Gastroesophageal sphincter (tissue), 4 donors: ENCODE data around the gene WBP1L. TPM values are rescaled to one million over a fixed set of nuclear protein-coding genes. Genes with fewer than 3 reads are reported as not detected.
A peak's percentile ranks its signal among the peaks of the same experiment; 100 is the strongest.
"Not testable (repeated sequence)": the region's sequence is repeated elsewhere in the genome, so short reads cannot be mapped to it uniquely, and the experiment has no call there.

ENCODE experiments used
- ATAC-seq: fragments of 150-250 bp; one replicate; pipeline ENCODE4 v1.9.1; 2016; ENCODE audit warnings: mild to moderate bottlenecking, moderate library complexity
- H3K27ac ChIP-seq, 4 donors: fragments of 200-600 bp; sonication (generic) in 3 of 4; 1 replicate in 3 of 4; 2 replicates in 1 of 4; pipeline ENCODE4 v1.5.1; 2016 to 2019
- H3K27me3 ChIP-seq: fragments of 200-600 bp; sonication (generic); one replicate; pipeline ENCODE4 v1.5.1; 2019
- H3K36me3 ChIP-seq, 2 donors: fragments of 200-600 bp; sonication (generic); one replicate each; pipeline ENCODE4 v1.5.1; 2019; ENCODE audit warnings: control low read depth in 1 of 2
- H3K4me1 ChIP-seq, 3 donors: fragments of 200-600 bp; sonication (generic); 1 replicate in 2 of 3; 2 replicates in 1 of 3; pipeline ENCODE4 v1.5.1; 2016 to 2019; ENCODE audit warnings: control low read depth in 2 of 3
- H3K4me3 ChIP-seq, 2 donors: fragments of 200-600 bp; sonication (generic); one replicate each; pipeline ENCODE4 v1.5.1; 2019; ENCODE audit warnings: mild to moderate bottlenecking in 1 of 2, moderate library complexity in 1 of 2
- H3K9me3 ChIP-seq, 3 donors: fragments of 200-600 bp; sonication (generic); one replicate each; pipeline ENCODE4 v1.5.1; 2017 to 2019; ENCODE audit warnings: control low read depth in 2 of 3
- EP300 ChIP-seq: sonication (generic); formaldehyde crosslinking; IDR thresholded peaks from one replicate; pipeline ENCODE4 v1.6.1; 2017; ENCODE audit warnings: antibody characterized with exemption, mild to moderate bottlenecking
- POLR2A ChIP-seq, 2 donors: fragments of 450-650 bp; IDR thresholded peaks; one replicate each; pipeline ENCODE4 v1.6.1; 2017; ENCODE audit warnings: antibody characterized with exemption in 2 of 2, mild to moderate bottlenecking in 2 of 2, moderate library complexity in 1 of 2
- POLR2AphosphoS5 ChIP-seq: sonication (generic); formaldehyde crosslinking; IDR thresholded peaks from one replicate; pipeline ENCODE4 v1.6.1; 2017; ENCODE audit warnings: antibody characterized with exemption
- WGBS, 2 donors: methylation state at CpG; one replicate each; pipeline ENCODE4 v1.1.5; 2018; ENCODE audit warnings: low coverage in 1 of 2; 5-methylcytosine and 5-hydroxymethylcytosine counted together
- total RNA-seq, 4 donors: library from RNA; depleted of rRNA; stranded (reverse); fragments of >200 nt; gene quantifications; one replicate each; pipeline ENCODE4 v1.1.0, GENCODE V29; 2016
- TF ChIP-seq, protein P1 (sequence below), 4 experiments: fragments of 200-600 bp in 2 of 4; fragments of 450-650 bp in 2 of 4; sonication (generic) in 1 of 4; IDR thresholded peaks; one replicate each; pipeline ENCODE4 v1.5.1; 2017 to 2019; ENCODE audit warnings: antibody characterized with exemption in 4 of 4, mild to moderate bottlenecking in 2 of 4, moderate library complexity in 2 of 4

WBP1L gene
- total RNA-seq, 4 donors from 2014 or later = 125 to 142 (median 132) TPM

DNA sequence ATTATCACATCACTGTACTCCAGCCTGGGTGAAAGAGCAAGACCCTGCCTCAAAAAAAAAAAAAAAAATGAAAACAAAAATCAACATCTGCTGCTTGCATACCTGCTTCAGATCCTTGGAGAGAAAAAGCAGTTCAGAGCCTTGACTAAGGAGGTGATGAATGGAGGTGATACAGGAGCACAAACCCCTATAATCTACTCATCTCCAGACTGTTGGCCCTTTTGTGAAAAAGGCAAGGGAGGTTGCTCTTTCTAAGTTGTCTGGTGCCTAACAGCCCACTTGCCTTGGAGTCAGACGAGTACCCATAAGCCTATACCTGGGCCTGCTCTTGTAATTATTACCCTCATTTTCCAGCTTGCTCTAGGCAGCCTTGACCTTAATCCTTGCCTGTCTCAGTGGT lies 27.9 kb upstream of the WBP1L start:
- ATAC-seq = no peak
- no peak overlapping the region for H3K4me3 ChIP-seq
- no peaks in the 10 kb centered on the region for H3K9me3 ChIP-seq
- no peak overlapping the region for H3K27ac ChIP-seq
- 86 to 100% methylated on average over 1 of the region's 1 CpG for WGBS, 2 donors
- H3K4me1 ChIP-seq = peaks cover 0 to 50% (median 6%) of the 10 kb centered on the region in 3 donors
- TF ChIP-seq POLR2A (IDR thresholded peaks at IDR 0.05) (no peak), EP300 (no peak), POLR2AphosphoS5 (no peak)
- TF ChIP-seq, protein P1, sequence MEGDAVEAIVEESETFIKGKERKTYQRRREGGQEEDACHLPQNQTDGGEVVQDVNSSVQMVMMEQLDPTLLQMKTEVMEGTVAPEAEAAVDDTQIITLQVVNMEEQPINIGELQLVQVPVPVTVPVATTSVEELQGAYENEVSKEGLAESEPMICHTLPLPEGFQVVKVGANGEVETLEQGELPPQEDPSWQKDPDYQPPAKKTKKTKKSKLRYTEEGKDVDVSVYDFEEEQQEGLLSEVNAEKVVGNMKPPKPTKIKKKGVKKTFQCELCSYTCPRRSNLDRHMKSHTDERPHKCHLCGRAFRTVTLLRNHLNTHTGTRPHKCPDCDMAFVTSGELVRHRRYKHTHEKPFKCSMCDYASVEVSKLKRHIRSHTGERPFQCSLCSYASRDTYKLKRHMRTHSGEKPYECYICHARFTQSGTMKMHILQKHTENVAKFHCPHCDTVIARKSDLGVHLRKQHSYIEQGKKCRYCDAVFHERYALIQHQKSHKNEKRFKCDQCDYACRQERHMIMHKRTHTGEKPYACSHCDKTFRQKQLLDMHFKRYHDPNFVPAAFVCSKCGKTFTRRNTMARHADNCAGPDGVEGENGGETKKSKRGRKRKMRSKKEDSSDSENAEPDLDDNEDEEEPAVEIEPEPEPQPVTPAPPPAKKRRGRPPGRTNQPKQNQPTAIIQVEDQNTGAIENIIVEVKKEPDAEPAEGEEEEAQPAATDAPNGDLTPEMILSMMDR (IDR thresholded peaks at IDR 0.05) = no peak
- no peaks in the 10 kb centered on the region for H3K27me3 ChIP-seq
- no peaks in the 10 kb centered on the region for H3K36me3 ChIP-seq

DNA sequence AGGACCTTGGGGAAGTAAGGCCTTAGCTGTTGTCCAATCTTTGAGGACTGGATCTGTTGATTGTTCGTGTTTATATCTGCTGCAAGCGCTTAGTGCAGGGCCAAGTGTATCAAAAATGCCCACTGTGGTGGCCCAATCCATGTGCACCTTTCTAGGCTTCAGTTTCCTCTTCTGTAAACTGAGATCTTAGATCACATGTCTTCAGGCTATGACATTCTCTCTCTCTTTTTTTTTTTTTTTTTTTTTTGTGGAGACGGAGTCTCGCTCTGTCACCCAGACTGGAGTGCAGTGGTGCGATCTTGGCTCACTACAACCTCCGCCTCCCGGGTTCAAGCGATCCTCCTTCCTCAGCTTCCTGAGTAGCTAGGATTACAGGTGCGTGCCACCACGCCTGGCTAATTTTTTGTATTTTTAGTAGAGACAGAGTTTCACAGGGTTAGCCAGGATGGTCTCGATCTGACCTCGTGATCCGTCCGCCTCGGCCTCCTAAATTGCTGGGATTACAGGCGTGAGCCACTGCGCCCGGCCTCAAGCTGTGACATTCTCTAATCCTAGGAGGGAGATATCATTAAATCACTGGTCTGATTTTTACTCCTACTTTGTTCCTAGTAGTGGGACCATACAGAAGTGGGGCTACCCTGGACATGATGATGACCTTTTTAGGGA lies 26.7 kb upstream of the WBP1L start:
- 85 to 92% methylated on average over 5 to 13 of the region's 18 CpGs for WGBS, 2 donors
- H3K36me3 ChIP-seq, H3K9me3 ChIP-seq, H3K4me3 ChIP-seq, ATAC-seq, H3K27me3 ChIP-seq: not testable (repeated sequence)
- H3K4me1 ChIP-seq = peaks cover 0 to 45% (median 6%) of the 10 kb centered on the region in 3 donors
- peak overlapping the region in 1 of 4 donors; percentile 54 for H3K27ac ChIP-seq

DNA sequence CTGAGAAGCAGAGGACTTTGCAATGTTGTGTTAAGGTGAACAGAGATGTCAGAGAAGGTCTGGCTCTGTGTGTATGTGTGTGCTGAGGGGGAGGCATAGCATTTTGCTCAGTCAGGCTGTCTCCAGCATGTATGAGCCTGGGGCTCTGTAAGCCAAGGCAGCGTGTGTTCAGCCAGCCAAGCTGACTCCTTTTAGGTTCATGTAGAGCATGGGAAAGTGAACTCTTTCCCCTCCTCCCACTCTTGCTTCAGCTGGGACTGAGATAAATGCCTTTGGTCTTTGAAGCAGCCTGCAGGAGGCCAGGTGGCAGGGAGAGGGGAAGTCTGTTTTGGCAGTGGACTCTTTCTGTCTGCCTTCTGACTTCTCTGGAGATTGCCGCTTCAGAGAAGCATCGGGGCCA lies 25.5 kb upstream of the WBP1L start:
- ATAC-seq = no peak
- no peaks in the 10 kb centered on the region for H3K36me3 ChIP-seq
- TF ChIP-seq POLR2A (IDR thresholded peaks at IDR 0.05) (no peak), POLR2AphosphoS5 (no peak), EP300 (no peak)
- TF ChIP-seq, protein P1 (IDR thresholded peaks at IDR 0.05) = no peak
- peaks cover 0 to 33% (median 6%) of the 10 kb centered on the region in 3 donors for H3K4me1 ChIP-seq
- H3K27me3 ChIP-seq = no peaks in the 10 kb centered on the region
- H3K4me3 ChIP-seq = no peak overlapping the region
- peak overlapping the region in 3 of 4 donors; percentile 54 to 57 (median 56) for H3K27ac ChIP-seq
- H3K9me3 ChIP-seq = no peaks in the 10 kb centered on the region
- 43% methylated on average over 2 of the region's 3 CpGs; no CpG with 5 or more reads in 1 of the 2 donors for WGBS, 2 donors

DNA sequence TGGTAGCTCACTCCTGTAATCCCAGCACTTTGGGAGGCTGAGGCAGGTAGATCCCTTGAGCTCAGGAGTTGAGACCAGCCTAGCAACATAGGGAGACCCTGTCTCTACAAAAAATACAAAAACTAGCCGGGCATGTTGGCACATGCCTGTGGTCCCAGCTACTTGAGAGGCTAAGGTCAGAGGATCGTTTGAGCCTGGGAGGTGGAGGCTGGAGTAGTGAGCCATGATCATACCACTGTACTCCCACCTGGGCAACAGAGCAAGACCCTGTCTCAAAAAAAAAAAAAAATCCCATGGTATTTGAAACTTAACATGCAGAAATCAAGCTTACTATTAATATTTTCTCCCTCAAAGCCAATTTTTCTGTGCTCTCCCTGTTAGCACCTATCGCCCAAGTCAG lies 23.4 kb upstream of the WBP1L start:
- ATAC-seq = no peak
- H3K27ac ChIP-seq = no peak overlapping the region
- no peaks in the 10 kb centered on the region for H3K27me3 ChIP-seq
- 83 to 100% methylated on average over 1 to 3 of the region's 3 CpGs for WGBS, 2 donors
- H3K4me3 ChIP-seq = no peak overlapping the region
- TF ChIP-seq EP300 (no peak), POLR2A (IDR thresholded peaks at IDR 0.05) (no peak), POLR2AphosphoS5 (no peak)
- TF ChIP-seq, protein P1 (IDR thresholded peaks at IDR 0.05) = no peak
- peaks cover 0 to 21% (median under 1%) of the 10 kb centered on the region in 3 donors for H3K4me1 ChIP-seq
- H3K9me3 ChIP-seq = no peaks in the 10 kb centered on the region
- H3K36me3 ChIP-seq = no peaks in the 10 kb centered on the region

DNA sequence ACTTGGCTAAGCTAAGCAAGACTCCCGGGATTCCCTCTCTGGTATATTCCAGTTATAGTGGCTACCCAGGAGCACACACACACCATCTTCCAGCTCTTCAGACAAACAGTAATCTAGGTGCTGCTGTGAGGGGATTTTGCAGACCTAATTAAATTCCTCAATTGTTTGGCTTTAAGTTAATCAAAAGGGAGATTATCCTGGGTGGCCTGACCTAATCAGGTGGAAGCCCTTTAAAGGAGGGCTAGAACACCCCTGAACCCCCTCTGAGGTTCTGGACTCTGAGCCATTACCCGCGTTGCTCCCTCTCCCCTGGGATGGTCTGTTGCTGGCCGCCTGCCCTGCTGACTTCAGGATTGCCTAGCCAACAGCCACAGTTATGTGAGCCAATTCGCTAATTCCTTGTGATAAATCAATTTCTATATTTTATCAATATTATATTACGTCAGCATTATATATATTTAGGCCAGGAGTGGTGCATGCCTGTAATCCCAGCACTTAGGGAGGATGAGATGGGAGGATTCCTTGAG lies 22.9 kb upstream of the WBP1L start:
- H3K4me3 ChIP-seq = no peak overlapping the region
- H3K4me1 ChIP-seq = peaks cover 0 to 16% (median 0%) of the 10 kb centered on the region in 3 donors
- H3K27me3 ChIP-seq = no peaks in the 10 kb centered on the region
- no peaks in the 10 kb centered on the region for H3K9me3 ChIP-seq
- ATAC-seq = no peak
- H3K27ac ChIP-seq = no peak overlapping the region
- WGBS, 2 donors = 76 to 84% methylated on average over 4 to 6 of the region's 6 CpGs
- TF ChIP-seq EP300 = no peak
- no peak for TF ChIP-seq POLR2AphosphoS5
- TF ChIP-seq, protein P1 (IDR thresholded peaks at IDR 0.05) = no peak
- no peak for TF ChIP-seq POLR2A (IDR thresholded peaks at IDR 0.05)
- no peaks in the 10 kb centered on the region for H3K36me3 ChIP-seq
